Mucosa of stomach (tissue), 1 donor: ENCODE data around the gene HAND1.

Experiments used
- H3K27me3 ChIP-seq: one replicate; pipeline ENCODE4 v1.7.0; 2013; ENCODE audit warnings: mild to moderate bottlenecking, low read length; ENCODE audit not compliant: control insufficient read depth, insufficient read depth
- H3K36me3 ChIP-seq: one replicate; pipeline ENCODE4 v1.7.0; 2013; ENCODE audit warnings: low read length; ENCODE audit not compliant: control insufficient read depth, insufficient read depth
- H3K4me1 ChIP-seq: one replicate; pipeline ENCODE4 v1.7.0; 2013; ENCODE audit warnings: mild to moderate bottlenecking, low read length; ENCODE audit not compliant: control insufficient read depth, insufficient read depth
- H3K4me3 ChIP-seq: one replicate; pipeline ENCODE4 v1.7.0; 2013; ENCODE audit warnings: low read length
- H3K9ac ChIP-seq: one replicate; pipeline ENCODE4 v1.7.0; 2013; ENCODE audit warnings: mild to moderate bottlenecking, low read length, moderate library complexity
- H3K9me3 ChIP-seq: one replicate; pipeline ENCODE4 v1.7.0; 2013; ENCODE audit warnings: mild to moderate bottlenecking, low read length, moderate library complexity; ENCODE audit not compliant: control insufficient read depth
- donor health status: Pancreatic carcinoma.

HAND1 gene

DNA sequence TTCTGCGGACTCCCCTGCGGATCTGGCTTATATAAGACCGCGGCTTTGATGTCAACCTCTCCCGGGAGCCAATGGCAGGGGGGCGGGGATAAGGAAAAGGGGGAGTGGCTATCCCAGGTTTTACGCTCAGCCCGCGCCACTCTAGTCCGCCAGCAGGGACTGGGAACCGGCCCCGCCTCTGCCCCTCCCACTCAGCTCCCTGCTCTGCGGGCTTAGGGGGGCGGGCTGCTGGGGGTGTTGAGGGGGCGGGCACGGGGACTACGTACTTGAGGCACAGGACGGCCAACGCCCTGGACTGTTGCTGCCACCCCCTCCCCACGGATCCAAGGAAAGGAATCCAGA is at the start of gene HAND1:
Gene HAND1 (minus strand): TSS at position 4 of the 342 bp plus-strand sequence. CDS start 219 bp downstream, outside the sequence.
- Histone ChIP-seq H3K27me3 (peaks cover 100% of the 10 kb centered on the region), H3K4me1 (peaks cover 40% of the 10 kb centered on the region), H3K4me3 (no peak within 1 kb of the TSS), H3K9ac (no peak within 1 kb of the TSS), H3K36me3 (no peaks in the 10 kb centered on the region), H3K9me3 (no peaks in the 10 kb centered on the region)

DNA sequence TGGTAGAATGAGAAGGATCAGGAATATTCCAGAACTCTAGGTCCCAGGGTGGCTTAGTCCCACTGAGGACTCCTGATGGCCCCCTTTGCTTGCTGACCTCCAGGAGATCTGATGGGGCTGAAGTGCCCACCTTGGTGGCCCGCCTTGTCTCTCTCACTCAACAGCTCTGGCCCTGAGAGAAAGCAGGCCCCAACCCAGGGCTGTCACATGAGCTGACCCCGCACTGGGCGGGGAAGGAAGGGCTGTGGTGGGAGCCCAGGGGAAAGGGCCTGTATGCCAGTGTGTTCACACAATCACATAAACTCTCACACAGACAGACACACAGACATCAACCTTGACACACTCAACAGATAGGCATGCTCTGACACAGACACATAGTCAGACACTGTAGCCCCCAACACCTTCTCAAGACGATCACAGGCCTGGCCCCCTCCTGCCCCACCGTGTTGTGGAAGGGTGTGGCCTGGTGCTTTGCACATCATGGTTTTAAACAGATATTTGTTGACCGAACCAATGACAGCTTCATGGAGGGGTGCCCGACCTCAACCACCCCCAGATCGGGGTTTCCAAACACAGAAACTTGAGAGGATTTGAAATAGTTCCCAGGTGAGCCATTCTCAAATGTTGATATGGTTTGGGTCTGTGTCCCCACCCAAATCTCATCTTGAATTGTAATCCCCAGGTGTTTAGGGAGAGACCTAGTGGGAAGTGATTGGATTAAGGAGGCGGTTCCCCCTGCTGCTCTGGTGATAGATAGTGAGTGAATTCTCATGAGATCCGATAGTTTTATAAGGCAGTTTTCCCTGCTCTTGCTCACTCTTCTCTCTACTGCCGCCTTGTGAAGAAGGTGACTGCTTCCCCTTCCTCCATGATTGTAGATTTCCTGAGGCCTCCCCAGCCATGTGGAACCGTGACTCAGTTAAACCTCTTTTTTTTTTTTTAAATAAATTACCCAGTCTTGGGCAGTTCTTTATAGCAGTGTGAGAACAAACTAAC is 48.5 kb upstream of the HAND1 start:
- Histone ChIP-seq H3K4me1 (no peaks in the 10 kb centered on the region), H3K36me3 (no peaks in the 10 kb centered on the region), H3K4me3 (no peak overlapping the region), H3K27me3 (peaks cover 13% of the 10 kb centered on the region), H3K9me3 (no peaks in the 10 kb centered on the region), H3K9ac (no peak overlapping the region)

DNA sequence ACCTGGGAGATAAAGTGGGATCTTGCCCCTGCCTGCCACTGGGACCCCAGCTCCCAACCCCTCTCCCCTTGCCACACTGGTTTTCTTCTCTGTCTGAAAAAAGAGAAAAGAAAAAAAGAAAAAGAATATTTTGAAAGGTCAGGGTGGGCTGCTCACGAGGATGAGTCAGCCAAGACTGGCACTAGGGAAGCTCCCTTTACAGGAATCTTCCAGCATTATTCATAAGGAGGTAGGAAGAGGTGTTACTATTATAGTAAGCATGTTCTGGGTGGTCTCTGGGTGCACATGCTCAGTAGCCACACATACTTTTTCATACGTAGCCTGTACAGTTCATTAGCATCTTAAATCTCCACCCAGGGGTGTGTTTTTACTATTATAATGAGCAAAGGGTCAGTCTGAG is 46.8 kb upstream of the HAND1 start:
- H3K27me3 ChIP-seq, result peaks cover 23% of the 10 kb centered on the region
- H3K4me1 ChIP-seq, result peaks cover 4% of the 10 kb centered on the region
- no peaks in the 10 kb centered on the region for H3K36me3 ChIP-seq
- no peak overlapping the region for H3K4me3 ChIP-seq
- H3K9ac ChIP-seq, result no peak overlapping the region
- no peaks in the 10 kb centered on the region for H3K9me3 ChIP-seq

DNA sequence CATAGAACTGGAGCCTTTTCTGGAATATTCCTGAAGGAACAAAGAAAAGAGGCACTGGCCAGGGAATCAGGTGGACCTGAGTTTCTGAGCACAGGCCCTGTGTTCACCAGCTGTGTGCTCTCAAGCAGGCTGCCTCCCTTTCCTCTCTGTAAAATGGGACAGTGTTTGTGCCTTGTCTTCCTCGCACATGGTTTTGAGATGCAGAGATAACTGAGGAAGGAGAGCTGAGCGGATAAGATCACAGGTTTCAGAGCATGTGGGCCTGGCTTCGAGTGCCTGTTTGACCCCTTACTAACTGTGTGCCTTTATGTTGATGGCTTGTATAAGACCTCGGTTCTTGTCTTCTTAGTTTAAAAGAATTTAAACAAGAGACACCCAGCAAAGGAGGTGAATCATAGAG is 46.2 kb upstream of the HAND1 start:
- Histone ChIP-seq H3K9ac (no peak overlapping the region), H3K36me3 (no peaks in the 10 kb centered on the region), H3K4me1 (peaks cover 4% of the 10 kb centered on the region), H3K9me3 (no peaks in the 10 kb centered on the region), H3K27me3 (peaks cover 23% of the 10 kb centered on the region), H3K4me3 (no peak overlapping the region)

DNA sequence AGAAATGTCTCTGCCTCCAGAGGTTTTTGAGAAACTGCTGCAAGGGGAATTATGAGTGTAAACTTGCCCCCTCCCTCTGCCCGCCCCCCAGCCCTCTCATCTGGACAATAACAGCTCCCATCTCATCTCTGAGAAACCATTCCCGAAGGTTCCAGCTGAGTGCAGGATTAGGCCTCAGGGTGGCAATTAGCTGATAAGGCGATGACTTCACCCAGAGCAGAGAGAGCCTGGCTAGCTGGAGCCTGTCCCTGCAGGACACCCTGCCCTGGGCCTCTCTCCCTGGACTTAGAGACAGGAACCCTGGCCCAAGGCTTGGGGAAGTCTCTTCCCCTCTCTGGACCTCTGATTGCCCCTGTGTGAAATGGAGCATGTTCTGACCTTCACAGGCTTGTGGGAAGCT is 45.7 kb upstream of the HAND1 start:
- Histone ChIP-seq H3K9me3 (no peaks in the 10 kb centered on the region), H3K9ac (no peak overlapping the region), H3K4me1 (peaks cover 4% of the 10 kb centered on the region), H3K36me3 (no peaks in the 10 kb centered on the region), H3K27me3 (peaks cover 23% of the 10 kb centered on the region), H3K4me3 (no peak overlapping the region)

DNA sequence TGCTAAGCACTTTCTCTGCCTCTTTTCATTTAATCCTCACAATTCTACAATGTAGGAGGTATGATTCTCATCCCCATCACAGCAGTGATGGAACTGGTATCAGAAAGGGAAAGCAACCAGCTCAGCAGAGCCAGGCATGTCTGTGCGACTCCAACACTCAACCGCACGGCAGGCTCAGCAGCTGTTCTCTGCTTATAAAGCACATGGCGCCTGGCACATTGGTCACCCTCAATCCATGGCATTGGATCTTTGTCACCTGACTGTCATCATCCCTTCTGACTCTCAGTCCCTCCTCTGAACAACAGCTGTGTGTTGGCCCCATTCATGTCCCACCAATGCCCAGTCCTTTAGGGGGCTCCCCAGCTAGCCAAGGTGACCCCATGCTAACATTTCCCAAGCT is 45.1 kb upstream of the HAND1 start:
- H3K9me3 ChIP-seq, result no peaks in the 10 kb centered on the region
- H3K36me3 ChIP-seq, result no peaks in the 10 kb centered on the region
- H3K27me3 ChIP-seq, result peaks cover 23% of the 10 kb centered on the region
- peaks cover 4% of the 10 kb centered on the region for H3K4me1 ChIP-seq
- H3K9ac ChIP-seq, result no peak overlapping the region
- H3K4me3 ChIP-seq, result no peak overlapping the region

DNA sequence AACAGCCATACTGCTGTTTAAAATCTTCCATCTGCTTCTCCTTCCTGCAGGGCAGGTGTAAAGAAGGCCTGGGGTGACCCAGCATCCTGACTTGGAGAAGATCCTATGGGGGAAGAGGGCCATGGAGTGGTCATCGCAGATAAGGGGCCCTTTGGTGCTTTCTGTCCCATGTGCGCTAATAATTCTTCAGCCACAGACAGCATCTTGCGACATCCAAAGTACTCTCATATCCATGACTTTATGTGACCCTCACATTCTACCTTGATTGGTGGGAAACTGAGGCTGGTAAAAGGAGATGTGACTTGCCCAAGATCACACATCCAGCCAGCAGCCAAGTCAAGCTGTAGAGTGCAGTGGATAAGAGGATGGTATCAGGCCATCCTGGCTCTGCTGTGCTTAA is 44.3 kb upstream of the HAND1 start:
- H3K27me3 ChIP-seq, result peaks cover 26% of the 10 kb centered on the region
- H3K36me3 ChIP-seq, result no peaks in the 10 kb centered on the region
- peaks cover 4% of the 10 kb centered on the region for H3K4me1 ChIP-seq
- H3K4me3 ChIP-seq, result no peak overlapping the region
- no peaks in the 10 kb centered on the region for H3K9me3 ChIP-seq
- no peak overlapping the region for H3K9ac ChIP-seq

DNA sequence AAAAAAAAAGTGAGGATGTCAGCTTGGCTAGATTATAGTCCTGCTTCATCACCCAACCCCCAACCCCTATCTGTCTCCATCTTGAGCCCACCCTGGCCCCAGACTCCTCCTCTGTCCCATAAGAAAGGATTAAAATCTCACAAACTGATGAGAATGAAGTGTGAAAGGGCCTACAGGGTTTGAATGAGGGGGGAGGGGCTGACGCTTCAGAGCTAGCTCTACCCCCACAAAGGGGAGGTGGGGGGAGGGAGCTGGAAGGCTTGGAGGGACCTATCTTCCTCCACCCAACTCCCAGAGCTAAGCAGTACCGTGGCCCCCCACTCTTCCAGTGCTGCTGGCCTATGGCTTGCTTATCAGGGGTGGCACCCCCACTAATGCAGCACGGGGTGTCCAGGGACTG is 43.7 kb upstream of the HAND1 start:
- peaks cover 4% of the 10 kb centered on the region for H3K4me1 ChIP-seq
- H3K4me3 ChIP-seq, result no peak overlapping the region
- no peaks in the 10 kb centered on the region for H3K9me3 ChIP-seq
- no peaks in the 10 kb centered on the region for H3K36me3 ChIP-seq
- H3K27me3 ChIP-seq, result peaks cover 26% of the 10 kb centered on the region
- no peak overlapping the region for H3K9ac ChIP-seq

DNA sequence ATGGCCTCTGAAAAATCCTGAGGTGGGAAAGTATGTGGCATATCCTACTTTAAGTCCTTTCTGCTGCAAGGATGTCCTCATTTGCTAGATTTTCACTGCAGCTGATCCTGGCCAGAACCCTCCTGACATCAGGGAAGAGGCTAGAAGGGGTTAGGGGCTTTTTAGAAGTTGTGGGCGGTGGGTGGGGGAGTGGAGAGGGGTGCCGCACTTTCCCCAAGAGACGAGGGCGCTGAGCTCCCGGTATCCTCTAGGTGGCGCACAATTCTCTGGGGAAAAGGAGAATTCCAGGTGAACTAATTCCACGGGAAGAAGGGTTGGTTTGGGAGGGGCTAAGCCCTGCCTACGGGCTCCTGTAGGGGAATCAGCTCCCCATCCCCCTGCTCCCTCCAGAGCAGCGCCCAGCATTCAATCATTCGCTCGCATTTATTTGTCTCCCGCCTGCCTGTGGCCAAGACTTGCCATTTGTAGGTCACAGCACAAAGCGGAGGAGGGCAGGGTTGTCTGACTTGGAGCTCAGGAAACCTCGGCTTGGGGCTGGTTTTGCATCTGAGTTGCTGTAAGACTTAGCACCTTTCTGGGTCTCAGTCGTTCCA is 42.9 kb upstream of the HAND1 start:
- H3K4me3 ChIP-seq, result no peak overlapping the region
- no peak overlapping the region for H3K9ac ChIP-seq
- peaks cover 4% of the 10 kb centered on the region for H3K4me1 ChIP-seq
- no peaks in the 10 kb centered on the region for H3K9me3 ChIP-seq
- peaks cover 26% of the 10 kb centered on the region for H3K27me3 ChIP-seq
- no peaks in the 10 kb centered on the region for H3K36me3 ChIP-seq

DNA sequence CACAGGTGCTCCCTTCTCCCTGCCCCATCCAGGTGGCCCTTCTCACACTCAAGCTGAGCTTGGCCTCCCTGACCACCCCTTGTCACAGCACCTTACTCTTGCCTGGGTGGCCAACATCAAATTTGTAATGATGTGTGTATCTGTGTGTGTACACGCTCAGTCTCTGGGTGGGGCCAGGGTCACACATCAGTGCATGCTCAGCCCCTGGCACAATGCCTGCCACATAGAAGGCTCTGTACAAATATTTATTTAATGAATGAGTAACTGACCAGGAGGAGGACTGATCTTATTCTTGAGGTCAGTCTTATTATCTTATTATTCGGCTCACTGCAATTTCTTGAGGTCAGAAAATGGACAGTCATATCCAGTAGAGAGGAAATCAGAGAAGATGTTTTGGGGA is 41.3 kb upstream of the HAND1 start:
- Histone ChIP-seq H3K4me1 (peaks cover 4% of the 10 kb centered on the region), H3K9me3 (no peaks in the 10 kb centered on the region), H3K36me3 (no peaks in the 10 kb centered on the region), H3K9ac (no peak overlapping the region), H3K27me3 (peaks cover 26% of the 10 kb centered on the region), H3K4me3 (no peak overlapping the region)

DNA sequence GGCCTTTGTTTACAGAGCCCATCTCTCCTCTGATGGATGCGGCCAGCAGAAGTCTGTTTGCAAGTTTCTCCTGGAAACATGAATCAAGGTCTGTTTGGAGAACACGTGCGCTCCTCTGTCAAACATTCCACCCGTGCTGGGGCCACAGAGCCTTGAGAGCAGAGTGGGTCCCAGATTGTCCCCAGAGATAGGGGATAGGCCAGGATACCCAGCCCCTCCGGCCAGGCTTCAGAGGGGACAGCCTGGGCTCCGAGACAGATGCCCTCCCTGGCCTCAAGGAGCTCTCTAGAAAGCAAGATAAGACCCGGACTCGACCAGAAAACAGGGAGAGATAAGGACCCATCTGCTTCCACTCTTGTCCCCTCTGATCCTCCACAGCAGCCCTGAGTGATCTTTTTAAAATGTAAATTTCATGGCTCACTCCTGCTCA is 40.4 kb upstream of the HAND1 start:
- peaks cover 26% of the 10 kb centered on the region for H3K27me3 ChIP-seq
- no peaks in the 10 kb centered on the region for H3K36me3 ChIP-seq
- H3K9ac ChIP-seq, result no peak overlapping the region
- no peak overlapping the region for H3K4me3 ChIP-seq
- H3K4me1 ChIP-seq, result peaks cover 4% of the 10 kb centered on the region
- H3K9me3 ChIP-seq, result no peaks in the 10 kb centered on the region

DNA sequence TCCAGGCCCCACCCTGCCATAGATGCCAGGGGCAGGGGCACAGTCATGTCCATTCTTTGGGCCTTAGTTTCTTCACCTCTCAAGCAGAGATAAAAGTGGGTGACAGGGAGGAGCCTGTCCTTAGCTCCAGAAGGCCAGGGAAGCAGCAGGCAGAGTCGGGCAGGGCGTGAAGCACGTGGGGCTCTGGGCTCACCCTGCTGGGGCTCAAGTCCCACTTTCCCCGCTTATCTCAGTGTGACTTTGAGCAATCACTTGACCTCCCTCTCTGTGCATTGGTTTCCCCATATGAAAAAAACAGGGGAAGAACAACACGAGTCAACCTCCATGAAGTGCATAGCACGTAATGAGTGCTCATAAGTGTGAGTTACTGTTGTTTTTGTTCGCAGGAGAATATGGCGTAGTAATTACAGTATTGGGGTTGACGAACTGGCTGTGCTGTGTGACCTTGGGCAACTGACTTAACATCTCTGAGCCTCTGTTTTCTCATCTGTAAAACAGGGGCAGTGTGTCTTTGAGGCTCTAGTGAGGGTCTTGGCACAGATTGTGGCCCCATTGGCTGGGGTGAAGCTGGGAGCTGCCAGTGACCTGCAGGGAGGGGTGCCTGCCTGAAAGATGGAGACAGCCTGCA is 39.9 kb upstream of the HAND1 start:
- H3K4me3 ChIP-seq, result no peak overlapping the region
- H3K9ac ChIP-seq, result no peak overlapping the region
- H3K9me3 ChIP-seq, result no peaks in the 10 kb centered on the region
- H3K27me3 ChIP-seq, result peaks cover 23% of the 10 kb centered on the region
- peaks cover 4% of the 10 kb centered on the region for H3K4me1 ChIP-seq
- H3K36me3 ChIP-seq, result no peaks in the 10 kb centered on the region
